Head of caudate nucleus (tissue), 42 donors: ENCODE measurements around the gene GPD2.
"Not testable (repeated sequence)": the region's sequence is repeated elsewhere in the genome, so short reads cannot be mapped to it uniquely, and the experiment has no call there.

ENCODE experiments used
- DNase-seq, 42 donors: peaks; one replicate each; pipeline versions ENCODE4 v3.0.0 to v3.0.0-alpha.2; 2020 to 2021; ENCODE audit warnings: mixed read lengths in 7 of 42
- intact Hi-C: fragments of 100-400 bp; cut with DNase I; formaldehyde crosslinking; loops from one replicate; pipeline ENCODE4 v1.15.0; 2022

Gene GPD2

GRCh38 chr2:156618071-156618470, 181.9 kb downstream of the GPD2 start:
- DNase-seq, intact Hi-C loops: not testable (repeated sequence)

DNA sequence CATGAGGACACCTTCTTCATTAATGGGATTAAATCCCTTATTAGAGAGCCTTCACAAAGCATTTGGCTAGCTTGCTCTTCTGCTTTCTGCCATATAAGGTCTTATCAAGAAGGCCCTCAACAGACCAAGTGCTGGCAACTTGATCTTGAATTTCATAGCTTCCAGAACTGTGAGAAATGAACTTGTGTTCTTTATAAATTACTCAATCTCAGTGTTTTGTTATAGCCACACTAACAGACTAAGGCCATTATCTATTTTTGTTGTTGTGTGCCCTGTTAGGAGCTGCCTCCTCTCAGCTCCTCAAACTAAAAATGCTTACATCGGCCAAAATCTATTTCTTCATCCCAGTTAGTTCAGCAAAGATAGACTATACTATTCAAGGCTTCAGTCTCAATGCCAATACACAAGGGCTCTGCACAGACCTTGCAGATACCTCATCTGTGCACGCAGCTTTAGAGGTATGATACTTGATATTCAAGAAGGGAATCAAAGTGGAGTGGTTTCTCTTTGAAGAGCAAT, 182.9 kb downstream of the GPD2 start:
- intact Hi-C loops: no loop called here
- no peak for DNase-seq

GRCh38 chr2:156622491-156622890, 186.3 kb downstream of the GPD2 start:
- intact Hi-C loops: no loop called here

GRCh38 chr2:156625360-156626170, 189.4 kb downstream of the GPD2 start:
- no peak for DNase-seq
- intact Hi-C loops: no loop called here

More at GRCh38 chr2:156622491-156622890, 186.3 kb downstream of the GPD2 start:
- DNase-seq: no peak

DNA sequence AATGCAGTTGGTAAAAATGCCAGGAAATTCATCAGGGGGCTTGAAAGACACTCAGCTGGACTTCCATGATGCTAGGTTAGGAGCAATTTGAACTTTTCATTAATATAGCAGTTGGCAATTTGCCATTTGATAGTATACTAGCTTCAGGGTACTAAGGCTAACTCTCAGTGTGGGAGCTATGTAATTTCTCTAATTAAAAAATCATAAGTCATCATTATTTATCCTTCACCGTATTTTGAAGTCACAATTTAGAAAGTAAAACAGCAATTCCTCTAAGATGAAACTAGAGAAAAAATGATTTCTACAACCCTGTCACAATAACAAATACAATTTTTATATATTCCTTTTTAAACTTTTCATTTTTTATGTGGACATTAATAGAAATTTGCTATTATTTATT, 190.8 kb downstream of the GPD2 start:
- intact Hi-C loops: no loop called here
- no peak for DNase-seq

- no peak for DNase-seq
Observed at GRCh38 chr2:156630579-156631337, 194.6 kb downstream of the GPD2 start.

GRCh38 chr2:156635646-156636045, 199.5 kb downstream of the GPD2 start:
- DNase-seq: no peak
- intact Hi-C loops: no loop called here

More at GRCh38 chr2:156630579-156631337, 194.6 kb downstream of the GPD2 start:
- intact Hi-C loops: no loop called here
